ENCODE results near the gene SLC15A1. TPM values are rescaled to one million over a fixed set of nuclear protein-coding genes. Genes with fewer than 3 reads are reported as not detected.

Gene SLC15A1
- total RNA-seq, 4 donors from 2014 or later = not detected

- no peak for TF ChIP-seq CTCF (IDR thresholded peaks at IDR 0.05; ENCODE audit: low read depth)
Observed at GRCh38 chr13:98751367-98751782, 1.1 kb downstream of the SLC15A1 start.

GRCh38 chr13:98749501-98749900, 3.0 kb downstream of the SLC15A1 start:
- TF ChIP-seq CTCF (IDR thresholded peaks at IDR 0.05; ENCODE audit: low read depth) = no peak

- TF ChIP-seq CTCF (IDR thresholded peaks at IDR 0.05; ENCODE audit: low read depth) = no peak
Observed at GRCh38 chr13:98746968-98747367, 5.5 kb downstream of the SLC15A1 start.

DNA sequence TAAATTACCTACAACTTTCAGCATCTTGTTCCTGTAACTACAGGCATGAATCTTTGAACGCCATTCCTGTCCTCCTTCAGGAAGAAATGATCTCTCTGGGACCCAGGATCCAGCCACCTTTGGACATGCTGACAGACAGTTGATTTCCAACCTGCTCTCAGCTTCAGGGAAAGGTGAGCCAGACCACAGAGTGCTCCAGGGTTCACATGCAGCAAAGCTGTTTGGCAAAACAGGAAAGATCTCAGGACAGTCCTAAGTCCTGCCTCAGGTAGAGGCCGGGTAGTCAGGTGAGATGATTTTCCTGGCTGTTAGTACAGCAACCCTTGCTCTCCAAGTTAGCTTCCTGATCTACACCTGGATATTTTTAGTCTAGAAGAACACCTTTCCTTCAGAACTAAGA, 9.1 kb downstream of the SLC15A1 start:
- no peak for TF ChIP-seq CTCF (IDR thresholded peaks at IDR 0.05; ENCODE audit: low read depth)

DNA sequence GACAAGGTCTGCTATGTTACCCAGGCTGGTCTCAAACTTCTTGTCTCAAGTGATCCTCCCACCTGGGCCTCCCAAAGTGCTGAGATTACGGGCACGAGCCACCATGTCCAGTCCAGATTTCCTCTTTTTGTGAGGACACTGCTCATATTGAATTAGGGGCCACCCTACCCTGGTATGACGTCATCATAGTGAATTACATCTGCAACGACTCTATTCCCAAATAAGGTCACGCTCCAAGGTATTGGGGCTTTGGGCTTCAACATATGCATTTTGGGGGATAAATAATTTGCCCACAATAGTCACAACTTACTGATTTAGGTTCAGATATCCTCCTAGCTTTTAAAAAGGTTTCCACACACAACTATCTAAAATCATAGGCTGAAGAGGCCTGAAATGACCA, 9.5 kb downstream of the SLC15A1 start:
- TF ChIP-seq CTCF (IDR thresholded peaks at IDR 0.05; ENCODE audit: low read depth) = no peak

DNA sequence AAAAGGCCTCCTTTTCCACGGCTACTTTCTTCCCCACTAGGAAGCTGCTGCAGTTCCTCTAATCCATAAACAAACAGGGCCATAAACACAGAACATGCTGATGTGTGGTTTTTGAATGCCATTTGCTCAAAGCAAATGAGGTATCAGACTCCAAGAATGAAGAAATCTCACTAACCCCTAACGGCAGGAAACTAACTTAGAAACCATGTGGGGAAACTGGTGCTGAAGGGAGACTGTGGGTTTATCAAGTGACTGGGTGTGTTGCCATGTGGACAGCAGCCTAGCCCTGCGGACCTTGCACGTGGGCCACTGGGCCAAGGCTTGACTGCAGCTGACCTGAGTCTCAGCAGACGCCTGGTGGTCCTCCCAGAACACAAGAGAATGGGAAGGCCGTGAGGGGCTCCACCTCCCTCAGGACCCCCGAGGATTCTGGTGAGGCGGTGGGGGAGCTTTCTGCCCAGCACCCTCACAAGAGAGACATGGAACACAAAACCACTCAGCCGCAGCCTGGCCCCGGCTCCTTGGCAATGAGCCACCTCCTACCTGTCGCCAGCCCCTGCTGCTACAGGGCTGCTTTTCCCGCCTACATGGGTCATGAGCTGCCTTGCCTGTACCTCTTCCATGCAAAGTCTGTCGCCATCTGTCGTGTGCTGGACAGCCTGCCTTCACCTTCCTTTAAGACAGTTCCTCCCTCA, 10.6 kb downstream of the SLC15A1 start:
- TF ChIP-seq CTCF (IDR thresholded peaks at IDR 0.05; ENCODE audit: low read depth) = no peak

GRCh38 chr13:98740131-98740530, 12.3 kb downstream of the SLC15A1 start:
- TF ChIP-seq CTCF (IDR thresholded peaks at IDR 0.05; ENCODE audit: low read depth) = no peak

Measured in subcutaneous adipose tissue (tissue), 4 donors.